Astrocyte of the cerebellum (primary cell): ENCODE data around the gene DGKH.

ENCODE experiments used
- DNase-seq: peaks from one replicate; pipeline ENCODE4 v3.0.0-alpha.2; 2011; ENCODE audit warnings: low read depth
- H3K4me3 ChIP-seq: 2 replicates; pipeline ENCODE4 v1.5.1; 2011; ENCODE audit warnings: mild to moderate bottlenecking, low read depth, low read length, moderate library complexity
- in situ Hi-C: cut with HindIII; loops from 2 replicates; pipeline ENCODE4 v1.10.0; 2017; ENCODE audit warnings: low sequenced_read_pairs
- TF ChIP-seq, protein P1 (sequence below): IDR thresholded peaks from 2 replicates; pipeline ENCODE4 v1.5.1; 2012; ENCODE audit warnings: low read length, low read depth, moderate library complexity, mild to moderate bottlenecking; ENCODE audit errors: missing control alignments

Gene DGKH

DNA sequence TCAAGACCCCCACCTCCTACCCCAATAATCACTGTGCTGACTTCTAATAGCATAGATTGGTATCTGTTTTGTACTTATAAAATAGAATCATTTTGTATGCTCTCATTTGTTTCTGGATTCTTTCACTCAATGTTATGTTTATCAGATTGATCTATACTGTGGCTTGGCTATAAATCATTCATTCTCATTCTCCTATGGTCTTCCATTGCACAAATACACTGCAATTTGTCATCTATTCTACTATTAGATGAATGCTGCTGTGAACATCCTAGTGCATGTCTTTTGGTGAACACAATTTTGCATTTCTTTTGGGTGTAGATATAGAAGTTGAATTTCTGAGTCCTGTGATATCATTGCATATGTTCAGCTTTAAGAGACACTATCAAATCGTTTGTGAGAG, 128.7 kb downstream of the DGKH start:
- DNase-seq, result no peak
- in situ Hi-C loops, result no loop called here
- H3K4me3 ChIP-seq, result no peak overlapping the region
- TF ChIP-seq, protein P1, sequence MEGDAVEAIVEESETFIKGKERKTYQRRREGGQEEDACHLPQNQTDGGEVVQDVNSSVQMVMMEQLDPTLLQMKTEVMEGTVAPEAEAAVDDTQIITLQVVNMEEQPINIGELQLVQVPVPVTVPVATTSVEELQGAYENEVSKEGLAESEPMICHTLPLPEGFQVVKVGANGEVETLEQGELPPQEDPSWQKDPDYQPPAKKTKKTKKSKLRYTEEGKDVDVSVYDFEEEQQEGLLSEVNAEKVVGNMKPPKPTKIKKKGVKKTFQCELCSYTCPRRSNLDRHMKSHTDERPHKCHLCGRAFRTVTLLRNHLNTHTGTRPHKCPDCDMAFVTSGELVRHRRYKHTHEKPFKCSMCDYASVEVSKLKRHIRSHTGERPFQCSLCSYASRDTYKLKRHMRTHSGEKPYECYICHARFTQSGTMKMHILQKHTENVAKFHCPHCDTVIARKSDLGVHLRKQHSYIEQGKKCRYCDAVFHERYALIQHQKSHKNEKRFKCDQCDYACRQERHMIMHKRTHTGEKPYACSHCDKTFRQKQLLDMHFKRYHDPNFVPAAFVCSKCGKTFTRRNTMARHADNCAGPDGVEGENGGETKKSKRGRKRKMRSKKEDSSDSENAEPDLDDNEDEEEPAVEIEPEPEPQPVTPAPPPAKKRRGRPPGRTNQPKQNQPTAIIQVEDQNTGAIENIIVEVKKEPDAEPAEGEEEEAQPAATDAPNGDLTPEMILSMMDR, result no peak

DNA sequence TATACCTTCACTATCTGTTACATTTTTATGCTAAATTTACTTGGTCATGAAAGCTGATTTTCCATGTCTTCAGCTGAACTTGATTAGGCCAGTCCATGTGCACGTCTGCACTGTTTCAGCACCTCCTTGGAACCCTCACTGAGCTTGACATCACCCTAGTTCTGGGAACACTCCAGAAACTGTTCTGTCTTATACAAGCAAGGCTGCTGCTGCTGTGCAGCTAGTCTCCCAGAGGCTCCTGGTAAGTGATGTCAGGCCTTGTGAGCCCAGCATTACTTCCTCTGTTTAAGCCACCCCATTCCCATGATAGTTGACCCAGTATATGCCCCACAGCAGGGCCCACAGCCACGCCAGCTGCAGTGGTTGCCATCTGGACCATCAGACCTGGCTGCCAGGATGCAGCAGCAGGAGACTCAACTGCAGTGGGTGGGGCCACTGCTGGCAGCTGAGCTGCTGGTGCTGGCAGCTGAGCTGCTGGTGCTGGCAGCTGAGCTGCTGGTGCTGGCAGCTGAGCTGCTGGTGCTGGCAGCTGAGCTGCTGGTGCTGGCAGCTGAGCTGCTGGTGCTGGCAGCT, 133.0 kb downstream of the DGKH start:
- TF ChIP-seq, protein P1, result no peak
- in situ Hi-C loops, result no loop called here
- H3K4me3 ChIP-seq, result no peak overlapping the region
- no peak for DNase-seq

DNA sequence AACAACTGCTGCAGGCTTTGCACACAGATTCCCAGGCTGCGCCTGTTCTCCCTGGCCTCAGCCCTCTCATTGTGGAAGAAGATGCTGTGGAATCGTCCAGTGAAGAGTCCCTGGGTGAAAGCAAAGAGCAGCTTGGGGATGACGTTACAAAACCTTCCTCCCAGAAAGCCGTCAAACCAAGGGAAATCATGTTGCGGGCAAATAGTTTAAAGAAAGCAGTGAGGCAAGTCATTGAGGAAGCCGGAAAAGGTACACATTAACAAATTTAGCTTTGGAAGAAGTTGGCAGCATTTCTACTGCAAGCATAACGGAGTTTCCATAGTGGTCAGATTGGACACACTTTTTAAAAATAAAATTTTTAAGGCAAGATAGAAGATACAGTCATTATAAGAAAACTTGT, 140.6 kb downstream of the DGKH start:
- no peak overlapping the region for H3K4me3 ChIP-seq
- no peak for DNase-seq
- TF ChIP-seq, protein P1, result no peak
- in situ Hi-C loops, result no loop called here

DNA sequence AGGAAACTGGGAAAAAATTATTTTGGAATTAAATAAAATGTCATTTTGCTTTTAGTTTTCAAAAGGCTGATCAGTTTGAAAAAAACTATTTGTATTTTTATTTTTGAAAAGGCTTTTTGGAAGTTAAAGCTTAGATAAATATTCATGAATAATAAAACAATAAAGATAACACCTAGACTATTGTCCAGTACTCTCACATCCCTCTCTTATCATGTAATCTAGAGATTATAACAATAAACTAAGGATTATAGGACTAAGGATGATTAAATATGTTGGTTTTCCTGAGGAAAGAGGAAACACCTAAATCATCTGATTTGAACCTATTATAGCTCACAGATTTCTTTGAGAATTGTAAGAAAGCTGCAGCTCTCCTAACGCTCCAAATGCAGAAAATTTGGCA, 142.1 kb downstream of the DGKH start:
- H3K4me3 ChIP-seq, result no peak overlapping the region
- no peak for DNase-seq
- in situ Hi-C loops, result no loop called here
- TF ChIP-seq, protein P1, result no peak

DNA sequence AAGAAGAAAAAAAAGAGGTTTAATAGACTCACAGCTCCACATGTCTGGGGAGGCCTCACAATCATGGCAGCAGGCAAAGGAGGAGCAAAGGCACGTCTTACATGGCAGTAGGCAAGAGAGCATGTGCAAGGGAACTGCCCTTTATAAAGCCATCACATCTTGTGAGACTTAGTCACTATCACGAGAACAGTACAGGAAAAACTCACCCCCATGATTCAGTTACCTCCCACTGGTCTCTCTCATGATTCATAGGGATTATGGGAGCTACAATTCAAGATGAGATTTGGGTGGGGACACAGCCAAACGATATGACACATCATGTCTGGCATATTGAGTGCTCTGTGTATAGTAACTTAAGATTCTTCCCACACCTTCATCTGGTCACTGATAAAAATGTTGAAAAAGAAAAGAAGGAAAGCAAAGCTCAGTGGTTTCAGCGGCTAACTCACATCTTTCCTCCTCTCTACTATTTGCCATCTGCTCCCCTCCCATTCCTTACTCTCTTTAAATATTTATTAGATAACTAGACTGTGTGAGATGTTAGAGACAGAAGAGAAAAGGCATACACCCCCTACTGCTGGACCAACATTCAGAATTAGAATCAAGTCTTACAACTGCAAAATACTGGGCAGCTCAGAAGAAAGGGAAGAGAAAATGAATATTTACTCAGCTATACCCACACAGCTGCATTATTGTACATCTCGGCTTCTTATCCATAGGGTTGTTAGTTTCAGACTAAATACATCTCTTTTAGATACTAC, 163.4 kb downstream of the DGKH start:
- no peak for DNase-seq
- no peak overlapping the region for H3K4me3 ChIP-seq
- in situ Hi-C loops, result no loop called here
- TF ChIP-seq, protein P1, result no peak

DNA sequence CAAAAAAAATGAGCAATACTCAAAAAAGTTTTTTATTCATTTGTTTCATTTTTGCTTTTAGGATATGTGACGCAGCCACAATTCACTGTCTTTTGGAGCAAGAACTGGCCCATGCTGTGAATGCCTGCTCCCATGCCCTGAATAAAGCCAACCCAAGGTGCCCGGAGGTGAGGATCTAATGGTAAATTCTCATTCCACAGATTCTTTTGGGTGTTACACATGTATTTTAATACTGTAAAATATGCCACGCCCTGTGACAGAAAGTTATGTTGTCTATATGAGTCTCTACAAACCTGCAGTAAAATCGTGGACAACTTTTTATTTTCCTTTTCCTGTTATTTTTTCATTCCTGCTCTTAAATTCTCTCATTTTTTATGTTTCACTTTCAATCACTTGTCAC, 166.0 kb downstream of the DGKH start:
- no peak for DNase-seq
- TF ChIP-seq, protein P1, result no peak
- H3K4me3 ChIP-seq, result no peak overlapping the region
- in situ Hi-C loops, result no loop called here
